ENCODE measurements around the gene IL23R.
"Not testable (repeated sequence)": the region's sequence is repeated elsewhere in the genome, so short reads cannot be mapped to it uniquely, and the experiment has no call there.

The IL23R gene

GRCh38 chr1:67140460-67140859 lies 25.8 kb upstream of the IL23R start:
- DNase-seq (ENCODE audit: low spot score): no peak
- no peak for TF ChIP-seq CTCF (IDR thresholded peaks at IDR 0.05; ENCODE audit: extremely low read depth, missing control alignments)

- DNase-seq (ENCODE audit: low spot score): not testable (repeated sequence)
Observed at GRCh38 chr1:67141832-67142231, 24.4 kb upstream of the IL23R start.

- DNase-seq (ENCODE audit: low spot score): no peak
- no peak for TF ChIP-seq CTCF (IDR thresholded peaks at IDR 0.05; ENCODE audit: extremely low read depth, missing control alignments)
Observed at GRCh38 chr1:67142931-67143330, 23.3 kb upstream of the IL23R start.

GRCh38 chr1:67143966-67144365 lies 22.3 kb upstream of the IL23R start:
- no peak for TF ChIP-seq CTCF (IDR thresholded peaks at IDR 0.05; ENCODE audit: extremely low read depth, missing control alignments)
- DNase-seq (ENCODE audit: low spot score): no peak

GRCh38 chr1:67144696-67145095 lies 21.6 kb upstream of the IL23R start:
- peak; percentile 32 for TF ChIP-seq CTCF (IDR thresholded peaks at IDR 0.05; ENCODE audit: extremely low read depth, missing control alignments)

GRCh38 chr1:67146101-67146500 lies 20.2 kb upstream of the IL23R start:
- no peak for TF ChIP-seq CTCF (IDR thresholded peaks at IDR 0.05; ENCODE audit: extremely low read depth, missing control alignments)
- no peak for DNase-seq (ENCODE audit: low spot score)

More at GRCh38 chr1:67144696-67145095, 21.6 kb upstream of the IL23R start:
- peak; percentile 25 for DNase-seq (ENCODE audit: low spot score)

GRCh38 chr1:67146539-67146938 lies 19.7 kb upstream of the IL23R start:
- DNase-seq (ENCODE audit: low spot score): no peak
- TF ChIP-seq CTCF (IDR thresholded peaks at IDR 0.05; ENCODE audit: extremely low read depth, missing control alignments): no peak

- not testable (repeated sequence) for DNase-seq (ENCODE audit: low spot score)
Observed at GRCh38 chr1:67147973-67148372, 18.3 kb upstream of the IL23R start.
